Thyroid gland (tissue), 4 donors: Measurements from ENCODE around the gene CCDC154. TPM values are rescaled to one million over a fixed set of nuclear protein-coding genes. Genes with fewer than 3 reads are reported as not detected.

Source experiments
- DNase-seq, 2 donors: peaks; one replicate each; pipeline ENCODE4 v3.0.0-alpha.2; 2019
- H3K27ac ChIP-seq, 3 donors: fragments of 200-600 bp; sonication (generic); 1 replicate in 2 of 3; 2 replicates in 1 of 3; pipeline ENCODE4 v1.5.1; 2016 to 2019; ENCODE audit warnings: mild to moderate bottlenecking in 1 of 3, moderate library complexity in 1 of 3
- H3K27me3 ChIP-seq: fragments of 200-600 bp; sonication (generic); one replicate; pipeline ENCODE4 v1.5.1; 2019
- H3K36me3 ChIP-seq, 2 donors: fragments of 200-600 bp; sonication (generic); one replicate each; pipeline ENCODE4 v1.5.1; 2016 to 2019
- H3K4me1 ChIP-seq, 2 donors: fragments of 200-600 bp; sonication (generic); one replicate each; pipeline ENCODE4 v1.5.1; 2017 to 2019
- H3K4me3 ChIP-seq, 3 donors: fragments of 200-600 bp; sonication (generic); replicated peaks in 1 of 3; 1 replicate in 2 of 3; 2 replicates in 1 of 3; pipeline ENCODE4 v1.5.1; 2016; ENCODE audit warnings: mild to moderate bottlenecking in 1 of 3
- H3K9me3 ChIP-seq: fragments of 200-600 bp; sonication (generic); one replicate; pipeline ENCODE4 v1.5.1; 2017
- CTCF ChIP-seq, 6 experiments: fragments of 200-600 bp in 3 of 6; fragments of 450-650 bp in 3 of 6; sonication (generic) in 3 of 6; IDR thresholded peaks; one replicate each; pipeline ENCODE4 v1.5.1; 2016 to 2019; ENCODE audit warnings: antibody characterized with exemption in 6 of 6, mild to moderate bottlenecking in 2 of 6, inconsistent platforms in 1 of 6, moderate library complexity in 1 of 6
- POLR2A ChIP-seq, 2 donors: fragments of 450-650 bp; IDR thresholded peaks; one replicate each; pipeline ENCODE4 v1.6.1; 2017; ENCODE audit warnings: antibody characterized with exemption in 2 of 2, mild to moderate bottlenecking in 2 of 2, moderate library complexity in 1 of 2
- WGBS, 2 donors: methylation state at CpG; one replicate each; pipeline ENCODE4 v1.1.5; 2017; 5-methylcytosine and 5-hydroxymethylcytosine counted together
- intact Hi-C: fragments of 100-400 bp; cut with DNase I; formaldehyde crosslinking; loops from one replicate; pipeline ENCODE4 v1.15.1; 2023
- total RNA-seq, 4 donors: library from RNA; depleted of rRNA; stranded (reverse); fragments of >200 nt; gene quantifications; one replicate each; pipeline ENCODE4 v1.2.3, GENCODE V29; 2016

Gene CCDC154
- total RNA-seq, 4 donors from 2014 or later: 0.27 to 1.6 (median 0.99) TPM

- H3K27me3 ChIP-seq: no peaks in the 10 kb centered on the region
- TF ChIP-seq CTCF (IDR thresholded peaks at IDR 0.05) (no peak), POLR2A (IDR thresholded peaks at IDR 0.05) (no peak)
- intact Hi-C loops: no loop called here
- H3K36me3 ChIP-seq: no peaks in the 10 kb centered on the region
- H3K27ac ChIP-seq: no peak overlapping the region
- peaks cover 0 to 10% of the 10 kb centered on the region in 2 donors for H3K4me1 ChIP-seq
- WGBS, 2 donors: 72 to 91% methylated on average over 9 to 14 of the region's 14 CpGs
- H3K4me3 ChIP-seq: no peak overlapping the region
- H3K9me3 ChIP-seq: no peaks in the 10 kb centered on the region
- peak in 1 of 2 donors; percentile 33 for DNase-seq
These were observed 22.7 kb upstream of the CCDC154 start for GRCh38 chr16:1466968-1467521.

DNA sequence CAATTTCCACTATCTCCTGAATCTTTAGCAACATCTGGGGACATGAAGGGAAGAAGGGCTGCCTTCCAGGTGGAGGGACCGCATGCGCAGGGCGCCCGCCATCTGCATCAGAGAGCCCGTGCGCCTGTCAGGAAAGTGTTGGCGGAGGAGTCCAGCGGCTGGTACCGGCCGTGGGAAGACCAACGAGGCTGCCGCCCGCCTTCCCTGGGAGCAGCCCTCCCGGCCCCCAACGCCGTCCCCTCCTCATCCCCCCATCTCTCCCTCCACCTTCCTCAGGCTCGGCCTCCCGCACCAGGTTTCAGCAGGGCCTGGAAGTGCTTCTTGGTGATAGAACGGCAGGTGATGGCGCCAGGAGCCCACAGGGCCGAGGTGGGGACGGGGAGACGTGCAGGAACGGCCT is 21.7 kb upstream of the CCDC154 start:
- H3K36me3 ChIP-seq: peaks cover 1 to 7% of the 10 kb centered on the region in 2 donors
- peaks cover 0 to 6% of the 10 kb centered on the region in 2 donors for H3K4me1 ChIP-seq
- no peak for TF ChIP-seq CTCF (IDR thresholded peaks at IDR 0.05)
- no peak for TF ChIP-seq POLR2A (IDR thresholded peaks at IDR 0.05)
- H3K4me3 ChIP-seq: no peak overlapping the region
- H3K27me3 ChIP-seq: no peaks in the 10 kb centered on the region
- DNase-seq: no peak
- H3K27ac ChIP-seq: no peak overlapping the region
- WGBS, 2 donors: 91 to 93% methylated on average over 19 to 23 of the region's 24 CpGs
- intact Hi-C loops: no loop called here
- no peaks in the 10 kb centered on the region for H3K9me3 ChIP-seq

GRCh38 chr16:1465567-1465915 is 21.2 kb upstream of the CCDC154 start:
- H3K4me1 ChIP-seq: peaks cover 0 to under 1% of the 10 kb centered on the region in 2 donors
- H3K36me3 ChIP-seq: peaks cover 7 to 12% of the 10 kb centered on the region in 2 donors
- H3K4me3 ChIP-seq: no peak overlapping the region
- no peak overlapping the region for H3K27ac ChIP-seq
- no peaks in the 10 kb centered on the region for H3K9me3 ChIP-seq
- intact Hi-C loops: no loop called here
- H3K27me3 ChIP-seq: no peaks in the 10 kb centered on the region
- no peak for DNase-seq
- WGBS, 2 donors: 96 to 100% methylated on average over 3 to 9 of the region's 13 CpGs
- TF ChIP-seq CTCF (IDR thresholded peaks at IDR 0.05) (no peak), POLR2A (IDR thresholded peaks at IDR 0.05) (no peak)

DNA sequence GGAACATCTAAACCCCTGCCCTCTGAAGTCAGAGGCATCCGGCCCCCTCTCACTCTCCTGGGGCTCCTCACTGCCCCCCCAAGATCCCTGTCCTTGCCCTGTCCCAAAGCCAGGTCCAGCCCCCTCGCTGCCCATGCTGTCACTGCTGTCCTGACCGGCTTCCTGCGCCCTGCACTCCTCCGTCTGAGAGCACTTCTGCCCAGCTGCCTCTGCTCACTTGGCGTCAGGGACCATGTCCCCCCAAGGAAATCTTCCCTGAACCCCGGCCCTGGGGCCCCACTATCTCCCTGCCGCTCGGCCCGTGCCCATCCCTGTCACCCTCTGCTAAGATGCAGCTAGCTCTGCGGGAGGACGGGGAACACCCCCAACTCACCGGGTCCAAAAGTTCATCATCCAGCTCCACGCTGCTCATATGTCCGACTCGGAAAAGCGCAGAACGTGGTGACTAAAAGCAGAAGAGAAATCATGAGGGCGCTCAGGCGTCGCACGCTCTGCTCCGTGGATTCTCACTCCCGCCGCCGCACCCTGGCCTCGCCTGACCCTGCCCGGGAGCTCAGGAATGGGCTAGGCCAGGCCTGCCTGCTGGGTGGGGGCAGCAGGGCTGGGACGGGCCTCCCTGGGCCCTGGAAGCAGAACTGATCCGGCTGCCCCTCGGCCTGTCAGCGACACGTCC is 20.7 kb upstream of the CCDC154 start:
- 94% methylated on average over 26 to 29 of the region's 33 CpGs for WGBS, 2 donors
- H3K36me3 ChIP-seq: peaks cover 11 to 17% of the 10 kb centered on the region in 2 donors
- DNase-seq: no peak

More for the DNA sequence above, 20.7 kb upstream of the CCDC154 start:
- Histone ChIP-seq H3K9me3 (no peaks in the 10 kb centered on the region), H3K4me1 (no peaks in the 10 kb centered on the region), H3K27me3 (no peaks in the 10 kb centered on the region), H3K4me3 (no peak overlapping the region), H3K27ac (no peak overlapping the region)
- no peak for TF ChIP-seq CTCF (IDR thresholded peaks at IDR 0.05)
- TF ChIP-seq POLR2A (IDR thresholded peaks at IDR 0.05): no peak
- intact Hi-C loops: no loop called here
